ENCODE results near the gene PMF1.

DNA sequence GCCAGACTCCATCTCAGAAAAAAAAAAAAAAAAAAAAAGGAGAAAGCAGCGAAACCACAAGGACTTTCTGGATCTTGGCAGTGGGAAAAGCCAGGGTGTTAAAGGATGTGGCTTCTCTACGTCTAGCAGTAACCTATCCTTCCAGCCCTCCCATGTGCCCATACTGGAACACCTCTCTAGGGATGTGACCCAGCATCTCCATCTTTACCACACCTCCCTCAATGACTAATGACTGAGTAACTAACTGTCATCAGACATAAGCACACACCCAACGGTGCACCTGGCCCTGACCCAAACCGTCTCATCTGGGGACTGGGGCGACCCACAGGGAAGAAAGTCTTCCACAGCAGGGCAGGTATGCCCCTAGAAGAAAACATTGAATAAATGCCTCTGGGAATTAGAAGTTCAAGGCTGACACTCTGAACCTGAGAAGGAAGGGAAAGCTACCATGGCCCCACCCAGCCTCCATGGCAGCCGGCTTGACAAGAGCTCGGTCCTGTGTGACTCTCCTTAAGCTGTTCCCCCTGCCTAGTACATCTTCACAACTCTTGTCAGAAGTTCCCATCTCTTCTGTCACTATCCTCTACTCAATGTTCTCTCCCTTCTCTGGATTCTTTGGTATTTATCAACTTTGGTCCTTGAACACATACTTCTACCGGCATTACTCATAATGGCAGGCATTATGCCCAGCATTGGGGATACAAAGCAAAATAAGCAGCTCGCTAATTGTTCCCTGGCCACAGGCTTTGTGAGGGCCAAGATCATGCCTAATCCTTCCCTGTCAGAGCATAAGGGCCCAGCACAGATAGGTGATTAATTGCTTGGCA lies 49.9 kb downstream of the PMF1 start:
- TF ChIP-seq GABPA (IDR thresholded peaks at IDR 0.05; ENCODE audit: low read depth) (no peak), POLR2AphosphoS5 (IDR thresholded peaks at IDR 0.05; ENCODE audit: low read depth) (no peak), REST (IDR thresholded peaks at IDR 0.05; ENCODE audit: insufficient replicate concordance, low read depth) (no peak)
- TF ChIP-seq, protein P1, sequence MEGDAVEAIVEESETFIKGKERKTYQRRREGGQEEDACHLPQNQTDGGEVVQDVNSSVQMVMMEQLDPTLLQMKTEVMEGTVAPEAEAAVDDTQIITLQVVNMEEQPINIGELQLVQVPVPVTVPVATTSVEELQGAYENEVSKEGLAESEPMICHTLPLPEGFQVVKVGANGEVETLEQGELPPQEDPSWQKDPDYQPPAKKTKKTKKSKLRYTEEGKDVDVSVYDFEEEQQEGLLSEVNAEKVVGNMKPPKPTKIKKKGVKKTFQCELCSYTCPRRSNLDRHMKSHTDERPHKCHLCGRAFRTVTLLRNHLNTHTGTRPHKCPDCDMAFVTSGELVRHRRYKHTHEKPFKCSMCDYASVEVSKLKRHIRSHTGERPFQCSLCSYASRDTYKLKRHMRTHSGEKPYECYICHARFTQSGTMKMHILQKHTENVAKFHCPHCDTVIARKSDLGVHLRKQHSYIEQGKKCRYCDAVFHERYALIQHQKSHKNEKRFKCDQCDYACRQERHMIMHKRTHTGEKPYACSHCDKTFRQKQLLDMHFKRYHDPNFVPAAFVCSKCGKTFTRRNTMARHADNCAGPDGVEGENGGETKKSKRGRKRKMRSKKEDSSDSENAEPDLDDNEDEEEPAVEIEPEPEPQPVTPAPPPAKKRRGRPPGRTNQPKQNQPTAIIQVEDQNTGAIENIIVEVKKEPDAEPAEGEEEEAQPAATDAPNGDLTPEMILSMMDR (IDR thresholded peaks at IDR 0.05; ENCODE audit: insufficient read depth, low read length) = no peak

Measured in HL-60 (cell line).